Upper lobe of left lung (tissue), 6 donors: ENCODE measurements around the gene C3orf22. TPM values are rescaled to one million over a fixed set of nuclear protein-coding genes. Genes with fewer than 3 reads are reported as not detected.

Experiments
- ATAC-seq, 2 donors: fragments of 200-7000 bp; cut with Tn5 transposase; one replicate each; pipeline ENCODE4 v1.9.1; 2022; ENCODE audit warnings: mild to moderate bottlenecking in 2 of 2, moderate library complexity in 2 of 2; ENCODE audit not compliant: low FRiP score in 2 of 2
- DNase-seq, 2 donors: peaks; one replicate each; pipeline ENCODE4 v3.0.0-alpha.2; 2019 to 2020
- H3K27ac ChIP-seq, 4 donors: fragments of 200-600 bp; sonication (generic); one replicate each; pipeline ENCODE4 v1.5.1; 2016 to 2019
- H3K27me3 ChIP-seq, 4 donors: fragments of 200-600 bp; sonication (generic); one replicate each; pipeline ENCODE4 v1.5.1; 2017 to 2019
- H3K36me3 ChIP-seq, 4 donors: fragments of 200-600 bp; sonication (generic); one replicate each; pipeline ENCODE4 v1.5.1; 2016 to 2019
- H3K4me1 ChIP-seq, 4 donors: fragments of 200-600 bp; sonication (generic); one replicate each; pipeline ENCODE4 v1.5.1; 2018 to 2019
- H3K4me3 ChIP-seq, 4 donors: fragments of 200-600 bp; sonication (generic); one replicate each; pipeline ENCODE4 v1.5.1; 2017 to 2019; ENCODE audit warnings: mild to moderate bottlenecking in 2 of 4, moderate library complexity in 1 of 4
- H3K9me3 ChIP-seq, 4 donors: fragments of 200-600 bp; sonication (generic); one replicate each; pipeline ENCODE4 v1.5.1; 2018 to 2019
- CTCF ChIP-seq, 6 experiments: fragments of 450-650 bp in 4 of 6; fragments of 200-600 bp in 2 of 6; sonication (generic) in 2 of 6; IDR thresholded peaks; one replicate each; pipeline ENCODE4 v1.5.1; 2016 to 2019; ENCODE audit warnings: antibody characterized with exemption in 6 of 6
- EP300 ChIP-seq, 4 donors: sonication (generic); formaldehyde crosslinking; IDR thresholded peaks; one replicate each; pipeline ENCODE4 v1.5.1; 2017; ENCODE audit warnings: antibody characterized with exemption in 4 of 4, control low read depth in 2 of 4
- POLR2A ChIP-seq, 4 donors: fragments of 450-650 bp; IDR thresholded peaks; one replicate each; pipeline ENCODE4 v1.5.1; 2016 to 2017; ENCODE audit warnings: antibody characterized with exemption in 4 of 4, mild to moderate bottlenecking in 2 of 4
- POLR2AphosphoS5 ChIP-seq, 2 donors: sonication (generic); formaldehyde crosslinking; IDR thresholded peaks; one replicate each; pipeline ENCODE4 v1.5.1; 2017; ENCODE audit warnings: antibody characterized with exemption in 2 of 2
- WGBS, 2 donors: methylation state at CpG; one replicate each; pipeline ENCODE4 v1.1.5; 2017 to 2018; 5-methylcytosine and 5-hydroxymethylcytosine counted together
- small RNA-seq, 4 donors: library from RNA; depleted of rRNA; stranded (forward); fragments of <200 nt; gene quantifications; one replicate each; pipeline ENCODE3, GENCODE V24; 2016
- total RNA-seq, 6 donors: library from RNA; depleted of rRNA in 4 of 6; stranded (reverse); fragments of >200 nt in 4 of 6; gene quantifications; one replicate each; pipeline versions ENCODE4 v1.1.0 to v1.2.1, GENCODE V29; 2016 to 2021
- donor health status: DM: no; HTN: no; CAD: no; lungs with moderate emphysema.
- donor health status: DM: no; HTN: yes; CAD: no; lungs with severe emphysema.

The C3orf22 gene
- total RNA-seq, 6 donors from 2014 or later = not detected

GRCh38 chr3:126502656-126503055 is 56.1 kb downstream of the C3orf22 start:
- no peak for TF ChIP-seq POLR2A (IDR thresholded peaks at IDR 0.05)
- TF ChIP-seq EP300 (IDR thresholded peaks at IDR 0.05) = no peak
- TF ChIP-seq CTCF (IDR thresholded peaks at IDR 0.05) = no peak
- TF ChIP-seq POLR2AphosphoS5 (IDR thresholded peaks at IDR 0.05) = no peak
- no peak for ATAC-seq
- WGBS, 2 donors = 93 to 100% methylated on average over 1 of the region's 1 CpG
- no peaks in the 10 kb centered on the region for H3K4me1 ChIP-seq
- H3K27ac ChIP-seq = no peak overlapping the region
- no peaks in the 10 kb centered on the region for H3K27me3 ChIP-seq
- H3K9me3 ChIP-seq = no peaks in the 10 kb centered on the region
- DNase-seq = no peak
- H3K36me3 ChIP-seq = no peaks in the 10 kb centered on the region
- no peak overlapping the region for H3K4me3 ChIP-seq

- peak in 1 of 2 donors; percentile 50 for DNase-seq
Measured at GRCh38 chr3:126501736-126502135, 57.0 kb downstream of the C3orf22 start.

GRCh38 chr3:126501054-126501453 is 57.7 kb downstream of the C3orf22 start:
- Histone ChIP-seq H3K27me3 (no peaks in the 10 kb centered on the region), H3K9me3 (no peaks in the 10 kb centered on the region), H3K27ac (no peak overlapping the region), H3K4me3 (no peak overlapping the region), H3K36me3 (no peaks in the 10 kb centered on the region), H3K4me1 (no peaks in the 10 kb centered on the region)
- DNase-seq (no peak), ATAC-seq (no peak)
- 63 to 75% methylated on average over 4 of the region's 5 CpGs for WGBS, 2 donors
- no peak for TF ChIP-seq CTCF (IDR thresholded peaks at IDR 0.05)
- no peak for TF ChIP-seq EP300 (IDR thresholded peaks at IDR 0.05)
- TF ChIP-seq POLR2A (IDR thresholded peaks at IDR 0.05) = no peak
- TF ChIP-seq POLR2AphosphoS5 (IDR thresholded peaks at IDR 0.05) = no peak

More at GRCh38 chr3:126501736-126502135, 57.0 kb downstream of the C3orf22 start:
- no peak for ATAC-seq
- Histone ChIP-seq H3K36me3 (no peaks in the 10 kb centered on the region), H3K9me3 (no peaks in the 10 kb centered on the region), H3K4me1 (no peaks in the 10 kb centered on the region), H3K4me3 (no peak overlapping the region), H3K27ac (no peak overlapping the region), H3K27me3 (no peaks in the 10 kb centered on the region)
- no peak for TF ChIP-seq POLR2AphosphoS5 (IDR thresholded peaks at IDR 0.05)
- WGBS, 2 donors = 51 to 63% methylated on average over 6 to 7 of the region's 7 CpGs

- ATAC-seq (no peak), DNase-seq (no peak)
- TF ChIP-seq POLR2A (IDR thresholded peaks at IDR 0.05) (no peak), EP300 (IDR thresholded peaks at IDR 0.05) (no peak), POLR2AphosphoS5 (IDR thresholded peaks at IDR 0.05) (no peak), CTCF (IDR thresholded peaks at IDR 0.05) (no peak)
- Histone ChIP-seq H3K36me3 (no peaks in the 10 kb centered on the region), H3K27ac (no peak overlapping the region), H3K27me3 (no peaks in the 10 kb centered on the region), H3K9me3 (no peaks in the 10 kb centered on the region), H3K4me1 (no peaks in the 10 kb centered on the region), H3K4me3 (no peak overlapping the region)
- WGBS, 2 donors = 80 to 84% methylated on average over 4 to 6 of the region's 7 CpGs
Measured at GRCh38 chr3:126500016-126500415, 58.7 kb downstream of the C3orf22 start.

Small RNA genes within 50 kb of the gene (small RNA-seq; reads per million reads assigned to genes)
- 0 to 0.22 (median 0.07) reads per million in 4 donors for gene RNA5SP138

Other genes with a start within 250 kb of the C3orf22 start
- gene KLF15, start 201.5 kb downstream of the C3orf22 start, total RNA-seq = 10 to 100 TPM; 21.6 to 52.4 (median 38.3) TPM
- gene CFAP100, start 164.0 kb downstream of the C3orf22 start, total RNA-seq = 10 to 100 TPM in 4 of 6 donors, 1 to 10 TPM in 1, under 1 TPM in 1; 0.09 to 57.9 (median 21.6) TPM
- 100 to 1,000 TPM in 1 of 6 donors, 10 to 100 TPM in 5; 35.9 to 112 (median 53.5) TPM for gene ZXDC, start 83.0 kb downstream of the C3orf22 start, total RNA-seq
- not detected for gene UROC1, start 41.2 kb downstream of the C3orf22 start, total RNA-seq
- 1 to 10 TPM in 3 of 6 donors, under 1 TPM in 1, not detected in 2; 0.57 to 3.1 (median 2.0) TPM for gene CHST13, start 34.8 kb downstream of the C3orf22 start, total RNA-seq
- 10 to 100 TPM in 5 of 6 donors, 1 to 10 TPM in 1; 7.6 to 14.4 (median 12.4) TPM for gene TXNRD3, start 96.2 kb upstream of the C3orf22 start, total RNA-seq
- 10 to 100 TPM; 16.6 to 35.6 (median 21.8) TPM for gene CHCHD6, start 145.3 kb upstream of the C3orf22 start, total RNA-seq